Thoracic aorta (tissue), 2 donors: Measurements from ENCODE around the gene DOP1A. TPM values are rescaled to one million over a fixed set of nuclear protein-coding genes. Genes with fewer than 3 reads are reported as not detected.

Experiments used
- ATAC-seq: fragments of 150-250 bp; one replicate; pipeline ENCODE4 v1.8.0; 2017; ENCODE audit warnings: low read depth; ENCODE audit not compliant: insufficient number of reproducible peaks, low FRiP score
- DNase-seq: peaks from one replicate; pipeline ENCODE4 v3.0.0-alpha.2; 2020; ENCODE audit warnings: low spot score
- H3K27ac ChIP-seq, 2 donors: fragments of 200-600 bp; sonication (generic); 1 replicate in 1 of 2; 2 replicates in 1 of 2; pipeline ENCODE4 v1.5.1; 2016; ENCODE audit warnings: mild to moderate bottlenecking in 2 of 2, moderate library complexity in 2 of 2
- H3K27me3 ChIP-seq: fragments of 200-600 bp; sonication (generic); replicated peaks from 2 replicates; pipeline ENCODE4 v1.6.0; 2016; ENCODE audit warnings: mild to moderate bottlenecking; ENCODE audit not compliant: insufficient read depth
- H3K36me3 ChIP-seq: fragments of 200-600 bp; sonication (generic); one replicate; pipeline ENCODE4 v1.5.1; 2016
- H3K4me1 ChIP-seq, 2 donors: fragments of 200-600 bp; sonication (generic); 1 replicate in 1 of 2; 2 replicates in 1 of 2; pipeline versions ENCODE4 v1.5.1 to v1.6.0; 2016; ENCODE audit warnings: low read depth in 2 of 2, mild to moderate bottlenecking in 1 of 2; ENCODE audit not compliant: control insufficient read depth in 1 of 2
- H3K4me3 ChIP-seq: fragments of 200-600 bp; sonication (generic); 2 replicates; pipeline ENCODE4 v1.5.1; 2016; ENCODE audit warnings: mild to moderate bottlenecking
- H3K9me3 ChIP-seq: fragments of 200-600 bp; sonication (generic); 2 replicates; pipeline ENCODE4 v1.5.1; 2016
- CTCF ChIP-seq: fragments of 200-600 bp; sonication (generic); IDR thresholded peaks from one replicate; pipeline ENCODE4 v1.5.1; 2019; ENCODE audit warnings: antibody characterized with exemption
- total RNA-seq, 2 donors: library from RNA; depleted of rRNA; stranded (reverse); fragments of >200 nt; gene quantifications; one replicate each; pipeline versions ENCODE4 v1.1.0 to v1.2.3, GENCODE V29; 2016

DOP1A gene
- total RNA-seq, 2 donors from 2014 or later = 37.9 to 39.4 TPM

DNA sequence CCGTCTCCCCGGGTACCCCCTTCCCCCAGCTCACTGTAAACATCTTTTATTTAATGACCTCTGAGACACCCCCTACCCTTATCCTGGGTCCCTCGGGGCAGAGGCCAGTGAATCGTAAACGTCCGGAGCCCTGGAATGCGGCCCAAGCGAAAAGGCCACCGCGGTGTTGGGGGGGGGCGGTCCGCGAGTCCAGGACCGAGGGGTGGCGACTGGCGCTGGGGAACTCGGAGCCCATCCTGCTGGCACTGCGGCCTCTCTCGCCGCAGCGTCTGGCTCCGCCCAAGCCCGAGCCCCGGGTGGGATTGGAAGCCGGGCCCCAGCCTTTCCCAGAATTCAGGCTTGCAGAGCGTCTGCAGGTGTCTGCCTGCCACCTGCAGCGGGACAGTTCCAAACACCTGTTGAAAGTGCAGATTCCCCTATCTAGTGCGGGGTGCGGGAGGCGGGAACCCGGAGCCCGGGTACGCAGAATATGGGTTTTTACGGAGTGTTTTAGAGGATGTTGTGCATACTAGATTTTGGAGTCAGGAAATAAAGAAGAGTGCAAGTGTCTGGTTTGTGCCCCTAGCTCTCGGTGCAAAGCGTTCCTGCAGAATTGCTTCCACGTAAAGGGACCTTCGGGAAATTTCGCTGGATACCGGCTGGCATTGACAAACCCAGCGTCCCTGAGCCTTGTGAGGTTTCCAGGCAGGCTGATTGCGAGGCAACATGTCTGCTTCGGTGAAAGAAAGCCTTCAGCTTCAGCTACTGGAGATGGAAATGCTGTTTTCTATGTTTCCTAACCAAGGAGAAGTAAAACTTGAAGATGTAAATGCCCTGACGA lies 126.5 kb downstream of the DOP1A start:
- peak overlapping the region; percentile 88 for H3K4me3 ChIP-seq
- no peaks in the 10 kb centered on the region for H3K27me3 ChIP-seq
- H3K9me3 ChIP-seq = no peaks in the 10 kb centered on the region
- peak; percentile 25 for ATAC-seq
- peaks cover 17 to 36% of the 10 kb centered on the region in 2 donors for H3K4me1 ChIP-seq
- DNase-seq = no peak
- H3K27ac ChIP-seq = peak overlapping the region; percentile 80 to 85
- TF ChIP-seq CTCF = no peak
- no peaks in the 10 kb centered on the region for H3K36me3 ChIP-seq

DNA sequence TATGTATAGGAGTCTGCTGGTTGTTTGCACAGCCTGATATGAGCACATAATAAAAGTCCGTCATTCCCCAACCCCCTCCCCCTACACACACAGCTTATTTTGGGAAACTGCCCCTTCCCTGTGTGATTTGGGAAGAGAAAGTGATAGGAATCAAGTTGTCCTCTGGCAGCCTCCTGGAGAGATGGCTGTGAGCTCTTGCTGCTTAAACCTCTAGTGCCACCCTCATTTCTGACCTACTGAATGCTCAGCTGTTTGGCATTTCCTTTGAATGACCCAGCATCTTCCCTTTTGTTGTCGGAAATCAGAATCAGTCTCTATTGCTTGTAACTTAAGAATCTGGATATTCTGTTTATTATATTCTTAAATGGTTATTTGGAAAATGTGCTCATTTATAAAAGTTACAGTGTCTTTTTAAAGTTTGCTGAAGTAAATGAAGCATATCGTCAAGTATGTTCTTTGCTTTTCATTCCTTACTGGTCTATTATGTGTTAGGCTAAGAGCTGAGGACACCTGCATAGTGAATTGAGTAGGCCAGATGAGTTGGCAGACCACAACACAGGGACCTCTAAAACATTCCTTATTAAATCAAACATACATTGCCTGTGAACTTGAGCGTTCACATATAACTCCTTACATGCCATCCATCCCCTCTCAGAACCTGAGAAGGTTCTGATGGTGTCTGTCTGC lies 131.2 kb downstream of the DOP1A start:
- Histone ChIP-seq H3K27ac (peak overlapping the region in 1 of 2 donors; percentile 29), H3K4me3 (no peak overlapping the region), H3K27me3 (no peaks in the 10 kb centered on the region), H3K9me3 (no peaks in the 10 kb centered on the region), H3K4me1 (peaks cover 5 to 14% of the 10 kb centered on the region in 2 donors), H3K36me3 (no peaks in the 10 kb centered on the region)
- ATAC-seq = no peak
- no peak for TF ChIP-seq CTCF
- DNase-seq = no peak

- H3K27me3 ChIP-seq = no peaks in the 10 kb centered on the region
- H3K36me3 ChIP-seq = no peaks in the 10 kb centered on the region
- peak overlapping the region in 1 of 2 donors; percentile 29 for H3K27ac ChIP-seq
- ATAC-seq (no peak), DNase-seq (no peak)
- TF ChIP-seq CTCF = no peak
- no peaks in the 10 kb centered on the region for H3K9me3 ChIP-seq
- peaks cover 3 to 10% of the 10 kb centered on the region in 2 donors for H3K4me1 ChIP-seq
- H3K4me3 ChIP-seq = no peak overlapping the region
These were observed 131.8 kb downstream of the DOP1A start for GRCh38 chr6:83199173-83199862.

GRCh38 chr6:83199863-83200225 lies 132.4 kb downstream of the DOP1A start:
- no peak for ATAC-seq
- no peak for TF ChIP-seq CTCF
- H3K9me3 ChIP-seq = no peaks in the 10 kb centered on the region
- H3K36me3 ChIP-seq = no peaks in the 10 kb centered on the region
- H3K4me3 ChIP-seq = no peak overlapping the region
- no peak overlapping the region for H3K27ac ChIP-seq
- peaks cover 0 to 6% of the 10 kb centered on the region in 2 donors for H3K4me1 ChIP-seq
- H3K27me3 ChIP-seq = no peaks in the 10 kb centered on the region
- DNase-seq = no peak

DNA sequence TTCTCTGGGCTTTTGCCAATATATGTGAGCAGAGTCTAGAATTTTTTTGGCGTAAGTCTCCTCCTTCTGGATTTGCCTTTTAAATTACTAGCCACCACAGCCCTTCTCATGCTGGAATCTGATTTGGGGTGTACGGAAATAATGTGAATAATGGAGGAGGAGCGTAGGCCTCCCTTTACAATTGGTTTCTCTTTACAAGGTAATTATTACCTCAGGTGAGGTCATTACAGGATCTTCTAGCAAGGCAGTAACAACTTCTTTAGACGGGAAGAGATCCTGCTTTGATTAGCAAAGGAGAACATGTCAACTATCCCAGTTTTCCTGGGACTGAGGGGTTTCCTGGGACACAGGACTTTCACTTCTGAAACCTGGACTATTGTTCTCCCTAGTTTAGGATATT lies 134.6 kb downstream of the DOP1A start:
- H3K36me3 ChIP-seq = no peaks in the 10 kb centered on the region
- no peaks in the 10 kb centered on the region for H3K27me3 ChIP-seq
- no peak for ATAC-seq

More for the DNA sequence above, 134.6 kb downstream of the DOP1A start:
- DNase-seq = no peak
- TF ChIP-seq CTCF = no peak
- H3K4me1 ChIP-seq = no peaks in the 10 kb centered on the region
- H3K4me3 ChIP-seq = no peak overlapping the region
- H3K9me3 ChIP-seq = no peaks in the 10 kb centered on the region
- no peak overlapping the region for H3K27ac ChIP-seq
